ENCODE results near the gene SPPL2A.
A peak's percentile ranks its signal among the peaks of the same experiment; 100 is the strongest.

Gene SPPL2A

GRCh38 chr15:50675535-50676144 lies 89.9 kb downstream of the SPPL2A start:
- peak; percentile 98 for TF ChIP-seq CTCF (IDR thresholded peaks at IDR 0.05; ENCODE audit: poor library complexity, severe bottlenecking)
- Histone ChIP-seq H3K9me3 (ENCODE audit: severe bottlenecking) (no peaks in the 10 kb centered on the region), H3K4me1 (ENCODE audit: insufficient read depth, poor library complexity, severe bottlenecking) (peaks cover 13% of the 10 kb centered on the region), H3K4me3 (ENCODE audit: severe bottlenecking) (no peak overlapping the region), H3K27ac (ENCODE audit: poor library complexity, severe bottlenecking) (peak overlapping the region; percentile 29), H3K27me3 (ENCODE audit: insufficient read depth, poor library complexity, severe bottlenecking) (no peaks in the 10 kb centered on the region), H3K36me3 (ENCODE audit: low read depth) (peaks cover 46% of the 10 kb centered on the region)
- DNase-seq (ENCODE audit: low spot score) (no peak), ATAC-seq (ENCODE audit: low read depth) (peak; percentile 10; the same call in 2 of the 3 replicates)

GRCh38 chr15:50670115-50670514 lies 95.4 kb downstream of the SPPL2A start:
- no peak overlapping the region for H3K4me3 ChIP-seq (ENCODE audit: severe bottlenecking)
- peaks cover 52% of the 10 kb centered on the region for H3K36me3 ChIP-seq (ENCODE audit: low read depth)
- TF ChIP-seq CTCF (IDR thresholded peaks at IDR 0.05; ENCODE audit: poor library complexity, severe bottlenecking) = no peak
- no peak overlapping the region for H3K27ac ChIP-seq (ENCODE audit: poor library complexity, severe bottlenecking)
- H3K4me1 ChIP-seq (ENCODE audit: insufficient read depth, poor library complexity, severe bottlenecking) = no peaks in the 10 kb centered on the region
- H3K27me3 ChIP-seq (ENCODE audit: insufficient read depth, poor library complexity, severe bottlenecking) = no peaks in the 10 kb centered on the region
- ATAC-seq (ENCODE audit: low read depth) (no peak), DNase-seq (ENCODE audit: low spot score) (no peak)
- no peaks in the 10 kb centered on the region for H3K9me3 ChIP-seq (ENCODE audit: severe bottlenecking)

GRCh38 chr15:50669611-50670010 lies 95.9 kb downstream of the SPPL2A start:
- Histone ChIP-seq H3K27me3 (ENCODE audit: insufficient read depth, poor library complexity, severe bottlenecking) (no peaks in the 10 kb centered on the region), H3K9me3 (ENCODE audit: severe bottlenecking) (no peaks in the 10 kb centered on the region), H3K4me1 (ENCODE audit: insufficient read depth, poor library complexity, severe bottlenecking) (no peaks in the 10 kb centered on the region), H3K4me3 (ENCODE audit: severe bottlenecking) (no peak overlapping the region), H3K27ac (ENCODE audit: poor library complexity, severe bottlenecking) (no peak overlapping the region), H3K36me3 (ENCODE audit: low read depth) (peaks cover 52% of the 10 kb centered on the region)
- ATAC-seq (ENCODE audit: low read depth) = no peak
- no peak for DNase-seq (ENCODE audit: low spot score)
- TF ChIP-seq CTCF (IDR thresholded peaks at IDR 0.05; ENCODE audit: poor library complexity, severe bottlenecking) = no peak

- Histone ChIP-seq H3K36me3 (ENCODE audit: low read depth) (peaks cover 64% of the 10 kb centered on the region), H3K27ac (ENCODE audit: poor library complexity, severe bottlenecking) (no peak overlapping the region), H3K27me3 (ENCODE audit: insufficient read depth, poor library complexity, severe bottlenecking) (no peaks in the 10 kb centered on the region), H3K4me3 (ENCODE audit: severe bottlenecking) (no peak overlapping the region), H3K9me3 (ENCODE audit: severe bottlenecking) (no peaks in the 10 kb centered on the region), H3K4me1 (ENCODE audit: insufficient read depth, poor library complexity, severe bottlenecking) (no peaks in the 10 kb centered on the region)
- no peak for TF ChIP-seq CTCF (IDR thresholded peaks at IDR 0.05; ENCODE audit: poor library complexity, severe bottlenecking)
- DNase-seq (ENCODE audit: low spot score) (no peak), ATAC-seq (ENCODE audit: low read depth) (no peak)
These were observed 99.6 kb downstream of the SPPL2A start for GRCh38 chr15:50665938-50666337.

GRCh38 chr15:50655555-50655954 lies 110.0 kb downstream of the SPPL2A start:
- H3K36me3 ChIP-seq (ENCODE audit: low read depth) = peaks cover 93% of the 10 kb centered on the region
- no peak overlapping the region for H3K27ac ChIP-seq (ENCODE audit: poor library complexity, severe bottlenecking)
- H3K4me3 ChIP-seq (ENCODE audit: severe bottlenecking) = no peak overlapping the region
- no peaks in the 10 kb centered on the region for H3K9me3 ChIP-seq (ENCODE audit: severe bottlenecking)
- no peaks in the 10 kb centered on the region for H3K27me3 ChIP-seq (ENCODE audit: insufficient read depth, poor library complexity, severe bottlenecking)
- no peak for DNase-seq (ENCODE audit: low spot score)
- no peak for ATAC-seq (ENCODE audit: low read depth)
- no peak for TF ChIP-seq CTCF (IDR thresholded peaks at IDR 0.05; ENCODE audit: poor library complexity, severe bottlenecking)
- H3K4me1 ChIP-seq (ENCODE audit: insufficient read depth, poor library complexity, severe bottlenecking) = no peaks in the 10 kb centered on the region

Data from RWPE2 (cell line).